Stimulated activated naive CD8-positive, alpha-beta T cell treated with anti-CD3 and anti-CD28 coated beads, Interleukin-15, Interleukin-2, amounts not matched to agents 100 U/mL and 50 U/mL, for 24 hours (primary cell): ENCODE results near the gene PRR33.
"Not testable (repeated sequence)": the region's sequence is repeated elsewhere in the genome, so short reads cannot be mapped to it uniquely, and the experiment has no call there.

Source experiments
- ATAC-seq: fragments of 150-1000 bp; cut with Tn5 transposase; one replicate; pipeline ENCODE4 v1.10.0; 2021
- DNase-seq: peaks from one replicate; pipeline ENCODE4 v3.0.0; 2021

PRR33 gene

GRCh38 chr11:1888811-1889210 lies 2.9 kb downstream of the PRR33 start:
- ATAC-seq (no peak), DNase-seq (no peak)

DNA sequence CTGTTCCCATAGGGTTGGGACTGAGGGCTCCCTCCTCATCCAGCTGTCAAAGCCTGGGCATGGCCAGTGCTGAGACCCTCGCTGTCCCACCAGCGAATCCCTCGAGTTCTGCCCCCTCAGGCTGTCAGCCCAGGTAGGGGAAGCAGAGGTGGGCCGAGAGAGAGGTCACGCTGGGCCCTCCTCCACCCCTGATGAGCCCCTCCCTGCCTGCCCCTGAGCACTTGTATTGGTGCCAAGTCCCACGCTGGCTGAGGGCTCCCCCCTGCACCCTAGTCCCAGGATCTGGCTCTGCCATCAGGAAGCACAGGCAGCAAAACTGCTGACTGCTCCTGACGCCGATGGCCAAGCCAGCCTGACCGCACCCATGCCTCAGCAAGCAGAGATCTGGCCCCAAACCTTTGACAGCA lies 3.3 kb downstream of the PRR33 start:
- ATAC-seq (no peak), DNase-seq (no peak)

- ATAC-seq (no peak), DNase-seq (no peak)
Observed at GRCh38 chr11:1887451-1888346, 4.0 kb downstream of the PRR33 start.

- DNase-seq, ATAC-seq: not testable (repeated sequence)
Observed at GRCh38 chr11:1886551-1886950, 5.1 kb downstream of the PRR33 start.

GRCh38 chr11:1884303-1884700 lies 7.4 kb downstream of the PRR33 start:
- no peak for DNase-seq
- no peak for ATAC-seq

- ATAC-seq (no peak), DNase-seq (no peak)
Observed at GRCh38 chr11:1883346-1884302, 8.1 kb downstream of the PRR33 start.

GRCh38 chr11:1882265-1883238 lies 9.1 kb downstream of the PRR33 start:
- DNase-seq (peak; percentile 90), ATAC-seq (peak; percentile 83)

DNA sequence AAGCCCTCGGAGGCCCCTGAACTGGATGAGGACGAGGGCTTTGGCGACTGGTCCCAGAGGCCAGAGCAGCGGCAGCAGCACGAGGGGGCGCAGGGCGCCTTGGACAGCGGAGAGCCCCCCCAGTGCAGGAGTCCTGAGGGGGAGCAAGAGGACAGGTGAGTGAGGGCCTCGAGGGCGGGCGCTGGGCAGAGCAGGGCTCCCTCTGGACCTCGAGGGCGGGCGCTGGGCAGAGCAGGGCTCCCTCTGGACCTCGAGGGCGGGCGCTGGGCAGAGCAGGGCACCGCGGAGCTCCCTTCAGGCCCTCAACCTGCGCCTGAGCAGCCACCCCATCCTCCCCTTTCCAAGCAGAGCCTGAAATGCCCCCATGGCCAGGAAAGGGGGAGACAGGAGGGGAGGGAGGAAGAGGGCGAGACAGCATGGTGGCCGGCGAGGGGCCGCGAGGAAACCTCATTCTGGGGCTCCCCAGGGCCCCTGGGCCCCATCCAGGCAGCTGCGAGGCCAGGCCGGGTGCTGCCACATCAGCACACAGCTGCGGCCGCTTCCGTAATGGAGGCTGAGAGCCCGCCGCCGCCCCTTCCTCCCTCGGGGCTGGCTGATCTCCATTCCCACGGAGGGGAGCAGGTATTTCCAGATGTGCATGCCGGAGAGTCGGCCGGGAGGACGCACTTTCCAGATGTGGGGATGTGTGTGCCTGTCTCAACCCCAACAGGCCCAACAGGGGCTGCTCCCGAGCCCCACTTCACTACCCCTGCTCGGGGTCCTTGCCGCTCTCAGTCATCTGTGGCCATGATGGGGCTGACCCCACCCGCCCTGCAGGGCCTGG lies 10.0 kb downstream of the PRR33 start:
- DNase-seq = peak; percentile 18
- ATAC-seq = peak; percentile 8

- ATAC-seq (no peak), DNase-seq (no peak)
Observed at GRCh38 chr11:1880746-1881441, 10.8 kb downstream of the PRR33 start.

- DNase-seq (no peak), ATAC-seq (no peak)
Observed at GRCh38 chr11:1879941-1880720, 11.6 kb downstream of the PRR33 start.

GRCh38 chr11:1879342-1879940 lies 12.3 kb downstream of the PRR33 start:
- no peak for DNase-seq
- no peak for ATAC-seq

- no peak for DNase-seq
- no peak for ATAC-seq
Observed at GRCh38 chr11:1878137-1879031, 13.3 kb downstream of the PRR33 start.

- DNase-seq = no peak
- no peak for ATAC-seq
Observed at GRCh38 chr11:1877211-1878136, 14.2 kb downstream of the PRR33 start.

DNA sequence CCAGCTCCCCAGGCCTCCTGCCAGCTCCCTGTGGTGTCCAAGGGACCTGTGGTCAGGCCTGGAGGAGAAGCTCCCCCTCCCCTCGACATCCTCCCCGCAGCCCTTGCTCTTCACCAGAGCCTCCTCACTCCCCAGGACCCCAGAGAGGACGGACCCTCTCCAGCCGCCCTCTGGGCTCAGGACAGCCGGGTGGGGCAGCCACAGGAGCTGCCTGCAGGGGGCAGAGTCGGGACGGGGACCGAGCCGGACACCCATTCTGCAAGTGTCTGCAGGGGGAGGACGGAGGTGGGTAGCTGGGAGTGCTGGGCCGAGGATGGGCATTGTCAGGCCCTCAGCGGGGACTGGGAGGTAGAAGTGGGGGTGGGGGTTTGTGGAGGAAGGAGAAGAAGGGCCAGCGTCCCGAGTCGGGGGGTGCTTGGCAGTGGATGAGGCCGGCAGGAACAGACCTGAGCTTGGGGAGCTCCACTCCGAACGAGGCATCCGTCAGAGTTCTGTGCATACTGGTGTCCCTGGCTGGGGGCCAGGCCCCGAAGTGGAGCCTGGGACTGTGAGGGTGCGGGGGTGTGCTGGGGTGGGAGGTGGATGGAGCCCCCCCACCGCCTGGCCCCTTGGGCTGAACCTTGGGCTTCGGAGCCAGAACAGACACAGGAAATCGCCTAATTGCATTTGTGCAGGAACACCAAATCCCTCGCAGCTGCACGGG lies 15.2 kb downstream of the PRR33 start:
- DNase-seq (peak; percentile 55), ATAC-seq (no peak)

DNA sequence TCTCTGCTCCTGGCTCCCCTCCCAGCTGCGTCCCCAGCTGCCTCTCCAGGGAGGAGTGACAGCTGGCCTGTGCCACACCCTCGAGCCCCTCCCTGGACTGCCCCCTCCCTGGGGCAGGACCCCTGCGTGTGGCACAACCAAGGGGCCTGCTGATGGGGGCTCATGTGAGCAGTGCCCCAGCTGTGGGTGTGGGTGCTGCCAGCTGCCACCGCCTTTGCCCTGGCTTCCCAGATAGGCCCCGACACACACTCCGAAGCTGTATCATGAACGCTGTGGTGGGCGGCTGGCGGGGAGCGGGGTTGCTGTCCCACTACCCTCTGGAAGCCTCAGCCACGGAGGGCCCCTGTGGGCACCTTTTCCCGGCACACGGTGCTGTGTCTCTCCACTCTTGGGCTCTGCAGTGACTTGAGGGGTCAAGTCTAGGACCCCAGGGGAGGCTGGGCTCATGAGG lies 15.8 kb downstream of the PRR33 start:
- ATAC-seq, DNase-seq: not testable (repeated sequence)
